ENCODE data around the gene RAD50.
"Not testable (repeated sequence)": the region's sequence is repeated elsewhere in the genome, so short reads cannot be mapped to it uniquely, and the experiment has no call there.

Gene RAD50

GRCh38 chr5:132556763-132557477, at the start of gene RAD50:
TSS of gene RAD50 (plus strand) at chr5:132556977. CDS start at chr5:132557325, 348 bp downstream.
- no peaks in the 10 kb centered on the region for H3K9me3 ChIP-seq (ENCODE audit: control insufficient read depth, insufficient read depth, low read length)
- H3K27me3 ChIP-seq (ENCODE audit: control insufficient read depth, insufficient read depth, low read length): no peaks in the 10 kb centered on the region
- peak within 1 kb of the TSS; percentile 90 for H3K9ac ChIP-seq (ENCODE audit: low read depth, low read length)
- peaks cover 5% of the 10 kb centered on the region for H3K36me3 ChIP-seq (ENCODE audit: control insufficient read depth, insufficient read depth, low read length)
- peak within 1 kb of the TSS; percentile 90 for H3K4me3 ChIP-seq (ENCODE audit: low read depth, low read length)
- no peaks in the 10 kb centered on the region for H3K4me1 ChIP-seq (ENCODE audit: control insufficient read depth, insufficient read depth, low read length)

GRCh38 chr5:132510076-132510475, 46.7 kb upstream of the RAD50 start:
- Histone ChIP-seq H3K36me3 (ENCODE audit: control insufficient read depth, insufficient read depth, low read length) (no peaks in the 10 kb centered on the region), H3K9ac (ENCODE audit: low read depth, low read length) (no peak overlapping the region), H3K4me1 (ENCODE audit: control insufficient read depth, insufficient read depth, low read length) (no peaks in the 10 kb centered on the region), H3K27me3 (ENCODE audit: control insufficient read depth, insufficient read depth, low read length) (no peaks in the 10 kb centered on the region), H3K4me3 (ENCODE audit: low read depth, low read length) (no peak overlapping the region), H3K9me3 (ENCODE audit: control insufficient read depth, insufficient read depth, low read length) (no peaks in the 10 kb centered on the region)

- not testable (repeated sequence) for H3K4me1 ChIP-seq (ENCODE audit: control insufficient read depth, insufficient read depth, low read length); H3K9me3 ChIP-seq (ENCODE audit: control insufficient read depth, insufficient read depth, low read length); H3K36me3 ChIP-seq (ENCODE audit: control insufficient read depth, insufficient read depth, low read length); H3K4me3 ChIP-seq (ENCODE audit: low read depth, low read length); H3K9ac ChIP-seq (ENCODE audit: low read depth, low read length); H3K27me3 ChIP-seq (ENCODE audit: control insufficient read depth, insufficient read depth, low read length)
These were observed 43.0 kb upstream of the RAD50 start for GRCh38 chr5:132513618-132514336.

- H3K27me3 ChIP-seq (ENCODE audit: control insufficient read depth, insufficient read depth, low read length); H3K4me3 ChIP-seq (ENCODE audit: low read depth, low read length); H3K36me3 ChIP-seq (ENCODE audit: control insufficient read depth, insufficient read depth, low read length); H3K9ac ChIP-seq (ENCODE audit: low read depth, low read length); H3K4me1 ChIP-seq (ENCODE audit: control insufficient read depth, insufficient read depth, low read length); H3K9me3 ChIP-seq (ENCODE audit: control insufficient read depth, insufficient read depth, low read length): not testable (repeated sequence)
These were observed 34.7 kb upstream of the RAD50 start for GRCh38 chr5:132522067-132522466.

- H3K27me3 ChIP-seq (ENCODE audit: control insufficient read depth, insufficient read depth, low read length); H3K36me3 ChIP-seq (ENCODE audit: control insufficient read depth, insufficient read depth, low read length); H3K9ac ChIP-seq (ENCODE audit: low read depth, low read length); H3K9me3 ChIP-seq (ENCODE audit: control insufficient read depth, insufficient read depth, low read length); H3K4me1 ChIP-seq (ENCODE audit: control insufficient read depth, insufficient read depth, low read length); H3K4me3 ChIP-seq (ENCODE audit: low read depth, low read length): not testable (repeated sequence)
These were observed 31.9 kb upstream of the RAD50 start for GRCh38 chr5:132524877-132525276.

GRCh38 chr5:132525299-132525724, 31.5 kb upstream of the RAD50 start:
- no peak overlapping the region for H3K4me3 ChIP-seq (ENCODE audit: low read depth, low read length)
- no peaks in the 10 kb centered on the region for H3K36me3 ChIP-seq (ENCODE audit: control insufficient read depth, insufficient read depth, low read length)
- no peak overlapping the region for H3K9ac ChIP-seq (ENCODE audit: low read depth, low read length)
- no peaks in the 10 kb centered on the region for H3K4me1 ChIP-seq (ENCODE audit: control insufficient read depth, insufficient read depth, low read length)
- no peaks in the 10 kb centered on the region for H3K9me3 ChIP-seq (ENCODE audit: control insufficient read depth, insufficient read depth, low read length)
- H3K27me3 ChIP-seq (ENCODE audit: control insufficient read depth, insufficient read depth, low read length): peaks cover 2% of the 10 kb centered on the region

- no peak overlapping the region for H3K4me3 ChIP-seq (ENCODE audit: low read depth, low read length)
- peak overlapping the region; percentile 18 for H3K9ac ChIP-seq (ENCODE audit: low read depth, low read length)
- H3K4me1 ChIP-seq (ENCODE audit: control insufficient read depth, insufficient read depth, low read length): no peaks in the 10 kb centered on the region
- H3K36me3 ChIP-seq (ENCODE audit: control insufficient read depth, insufficient read depth, low read length): no peaks in the 10 kb centered on the region
- H3K9me3 ChIP-seq (ENCODE audit: control insufficient read depth, insufficient read depth, low read length): no peaks in the 10 kb centered on the region
- peaks cover 2% of the 10 kb centered on the region for H3K27me3 ChIP-seq (ENCODE audit: control insufficient read depth, insufficient read depth, low read length)
These were observed 30.3 kb upstream of the RAD50 start for GRCh38 chr5:132526290-132526973.

- Histone ChIP-seq H3K4me1 (ENCODE audit: control insufficient read depth, insufficient read depth, low read length) (no peaks in the 10 kb centered on the region), H3K27me3 (ENCODE audit: control insufficient read depth, insufficient read depth, low read length) (peaks cover 2% of the 10 kb centered on the region), H3K4me3 (ENCODE audit: low read depth, low read length) (no peak overlapping the region), H3K9me3 (ENCODE audit: control insufficient read depth, insufficient read depth, low read length) (no peaks in the 10 kb centered on the region), H3K36me3 (ENCODE audit: control insufficient read depth, insufficient read depth, low read length) (no peaks in the 10 kb centered on the region), H3K9ac (ENCODE audit: low read depth, low read length) (peak overlapping the region; percentile 18)
These were observed 29.7 kb upstream of the RAD50 start for GRCh38 chr5:132526974-132527564.

GRCh38 chr5:132528021-132528420, 28.8 kb upstream of the RAD50 start:
- Histone ChIP-seq H3K9me3 (ENCODE audit: control insufficient read depth, insufficient read depth, low read length) (no peaks in the 10 kb centered on the region), H3K4me3 (ENCODE audit: low read depth, low read length) (no peak overlapping the region), H3K27me3 (ENCODE audit: control insufficient read depth, insufficient read depth, low read length) (peaks cover 2% of the 10 kb centered on the region), H3K9ac (ENCODE audit: low read depth, low read length) (no peak overlapping the region), H3K36me3 (ENCODE audit: control insufficient read depth, insufficient read depth, low read length) (no peaks in the 10 kb centered on the region), H3K4me1 (ENCODE audit: control insufficient read depth, insufficient read depth, low read length) (no peaks in the 10 kb centered on the region)

- Histone ChIP-seq H3K27me3 (ENCODE audit: control insufficient read depth, insufficient read depth, low read length) (peaks cover 2% of the 10 kb centered on the region), H3K9me3 (ENCODE audit: control insufficient read depth, insufficient read depth, low read length) (no peaks in the 10 kb centered on the region), H3K9ac (ENCODE audit: low read depth, low read length) (no peak overlapping the region), H3K4me1 (ENCODE audit: control insufficient read depth, insufficient read depth, low read length) (no peaks in the 10 kb centered on the region), H3K4me3 (ENCODE audit: low read depth, low read length) (no peak overlapping the region), H3K36me3 (ENCODE audit: control insufficient read depth, insufficient read depth, low read length) (no peaks in the 10 kb centered on the region)
These were observed 27.7 kb upstream of the RAD50 start for GRCh38 chr5:132528866-132529634.

GRCh38 chr5:132530946-132531345, 25.8 kb upstream of the RAD50 start:
- H3K9ac ChIP-seq (ENCODE audit: low read depth, low read length): no peak overlapping the region
- H3K4me1 ChIP-seq (ENCODE audit: control insufficient read depth, insufficient read depth, low read length): no peaks in the 10 kb centered on the region
- H3K27me3 ChIP-seq (ENCODE audit: control insufficient read depth, insufficient read depth, low read length): peaks cover 2% of the 10 kb centered on the region
- no peak overlapping the region for H3K4me3 ChIP-seq (ENCODE audit: low read depth, low read length)
- no peaks in the 10 kb centered on the region for H3K9me3 ChIP-seq (ENCODE audit: control insufficient read depth, insufficient read depth, low read length)
- no peaks in the 10 kb centered on the region for H3K36me3 ChIP-seq (ENCODE audit: control insufficient read depth, insufficient read depth, low read length)

Data from iPS-15b (cell line).